ENCODE results near the gene MRPS2. TPM values are rescaled to one million over a fixed set of nuclear protein-coding genes. Genes with fewer than 3 reads are reported as not detected.
A peak's percentile ranks its signal among the peaks of the same experiment; 100 is the strongest.
"Not testable (repeated sequence)": the region's sequence is repeated elsewhere in the genome, so short reads cannot be mapped to it uniquely, and the experiment has no call there.

Gene MRPS2
- 10 to 100 TPM; 26.5 to 47.5 (median 33.1) TPM for total RNA-seq

DNA sequence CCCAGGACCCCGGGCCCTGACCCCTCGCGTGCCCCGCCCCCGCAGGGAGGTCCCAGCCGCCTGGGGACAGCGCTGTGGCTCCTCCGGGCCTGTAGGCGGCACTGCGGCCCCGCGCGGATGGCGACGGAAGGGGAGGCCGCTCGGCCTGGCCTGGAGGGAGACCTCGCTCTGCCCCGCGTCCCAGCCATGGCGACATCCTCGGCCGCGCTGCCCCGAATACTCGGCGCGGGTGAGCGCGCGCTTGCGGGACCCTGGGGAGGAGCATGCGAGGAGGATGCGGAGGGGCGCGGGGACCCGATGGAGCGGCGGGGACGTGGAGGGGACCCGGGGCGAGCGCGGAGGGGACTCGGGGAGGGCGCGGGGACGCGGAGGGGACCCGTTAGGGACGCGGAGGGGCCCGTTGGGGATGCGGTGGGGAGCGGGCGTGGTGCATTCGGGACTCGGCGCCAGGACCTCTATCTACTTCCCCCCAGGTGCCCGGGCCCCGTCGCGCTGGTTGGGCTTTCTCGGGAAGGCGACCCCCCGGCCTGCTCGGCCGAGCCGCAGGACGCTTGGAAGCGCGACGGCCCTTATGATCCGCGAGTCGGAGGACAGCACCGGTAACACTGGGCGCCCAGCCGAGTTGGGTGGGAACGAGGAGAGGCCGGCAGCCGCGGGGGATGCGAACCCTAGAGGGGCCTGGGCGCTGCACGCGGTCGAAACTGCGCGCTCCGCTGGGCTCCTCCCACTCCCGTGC, at the start of gene MRPS2:
MRPS2 (plus strand) TSS at position 158 of the 736 bp plus-strand sequence; CDS start at position 187, 29 bp downstream.
- peak within 1 kb of the TSS; percentile 86 to 92 (median 91) for H3K4me3 ChIP-seq (replicated peaks in 1 of 3)
- H3K27ac ChIP-seq, result peak within 1 kb of the TSS; percentile 50 to 72 (median 54)
- peaks cover 15% of the 10 kb centered on the region in 2 donors for H3K36me3 ChIP-seq
- H3K27me3 ChIP-seq, result no peaks in the 10 kb centered on the region
- no peaks in the 10 kb centered on the region for H3K9me3 ChIP-seq
- intact Hi-C loops (cut with DNase I), result no loop called here
- TF ChIP-seq, protein P1, sequence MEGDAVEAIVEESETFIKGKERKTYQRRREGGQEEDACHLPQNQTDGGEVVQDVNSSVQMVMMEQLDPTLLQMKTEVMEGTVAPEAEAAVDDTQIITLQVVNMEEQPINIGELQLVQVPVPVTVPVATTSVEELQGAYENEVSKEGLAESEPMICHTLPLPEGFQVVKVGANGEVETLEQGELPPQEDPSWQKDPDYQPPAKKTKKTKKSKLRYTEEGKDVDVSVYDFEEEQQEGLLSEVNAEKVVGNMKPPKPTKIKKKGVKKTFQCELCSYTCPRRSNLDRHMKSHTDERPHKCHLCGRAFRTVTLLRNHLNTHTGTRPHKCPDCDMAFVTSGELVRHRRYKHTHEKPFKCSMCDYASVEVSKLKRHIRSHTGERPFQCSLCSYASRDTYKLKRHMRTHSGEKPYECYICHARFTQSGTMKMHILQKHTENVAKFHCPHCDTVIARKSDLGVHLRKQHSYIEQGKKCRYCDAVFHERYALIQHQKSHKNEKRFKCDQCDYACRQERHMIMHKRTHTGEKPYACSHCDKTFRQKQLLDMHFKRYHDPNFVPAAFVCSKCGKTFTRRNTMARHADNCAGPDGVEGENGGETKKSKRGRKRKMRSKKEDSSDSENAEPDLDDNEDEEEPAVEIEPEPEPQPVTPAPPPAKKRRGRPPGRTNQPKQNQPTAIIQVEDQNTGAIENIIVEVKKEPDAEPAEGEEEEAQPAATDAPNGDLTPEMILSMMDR (IDR thresholded peaks at IDR 0.05), result peak; percentile 48 to 97 (median 83)
- TF ChIP-seq POLR2A (IDR thresholded peaks at IDR 0.05), result peak in 1 of 2 donors; percentile 59
- peaks cover 18 to 19% of the 10 kb centered on the region in 2 donors for H3K4me1 ChIP-seq
- 0% methylated on average over 23 of the region's 92 CpGs; no CpG with 5 or more reads in 1 of the 2 donors for WGBS, 2 donors
- peak; percentile 87 to 89 for DNase-seq

DNA sequence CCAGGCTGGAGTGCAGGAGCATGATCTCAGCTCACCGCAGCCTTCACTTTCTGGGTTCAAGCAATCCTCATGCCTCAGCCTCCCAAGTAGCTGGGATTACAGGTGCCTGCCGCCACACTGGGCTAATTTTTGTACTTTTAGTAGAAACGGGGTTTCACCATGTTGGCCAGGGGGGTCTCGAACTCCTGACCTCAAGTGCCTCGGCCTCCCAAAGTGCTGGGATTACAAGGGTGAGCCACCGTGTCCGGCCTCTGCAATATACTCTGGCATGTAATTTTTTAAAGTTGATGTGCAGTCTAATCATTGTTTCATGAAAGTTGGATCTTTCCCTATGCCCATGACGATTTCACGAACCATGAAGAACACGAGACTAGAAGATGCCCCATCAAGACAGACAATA, 49.5 kb upstream of the MRPS2 start:
- no peak for DNase-seq
- no peaks in the 10 kb centered on the region for H3K27me3 ChIP-seq
- H3K36me3 ChIP-seq, result no peaks in the 10 kb centered on the region
- intact Hi-C loops (cut with DNase I), result no loop called here
- TF ChIP-seq, protein P1 (IDR thresholded peaks at IDR 0.05), result no peak
- no peak for TF ChIP-seq POLR2A (IDR thresholded peaks at IDR 0.05)
- H3K4me3 ChIP-seq (replicated peaks in 1 of 3), result no peak overlapping the region
- no peaks in the 10 kb centered on the region for H3K4me1 ChIP-seq
- H3K9me3 ChIP-seq, result no peaks in the 10 kb centered on the region
- WGBS, 2 donors, result 91 to 97% methylated on average over 10 of the region's 10 CpGs
- H3K27ac ChIP-seq, result no peak overlapping the region

DNA sequence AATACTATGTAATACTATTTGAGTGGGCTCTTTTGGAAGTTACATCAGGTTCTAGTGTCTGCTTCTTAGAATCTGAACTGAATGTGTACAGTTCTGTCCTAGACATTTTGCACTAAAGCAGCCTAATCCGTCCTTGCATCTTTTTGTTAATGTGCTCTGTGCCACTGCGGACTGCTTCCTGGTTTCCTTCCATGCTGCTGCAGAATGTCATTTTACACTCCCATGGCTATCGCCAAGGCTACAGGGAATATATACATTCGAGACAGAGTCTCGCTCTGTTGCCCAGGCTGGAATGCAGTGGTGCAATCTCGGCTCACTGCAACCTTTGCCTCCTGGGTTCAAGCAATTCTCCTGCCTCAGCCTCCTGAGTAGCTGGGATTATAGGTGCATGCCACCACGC, 48.6 kb upstream of the MRPS2 start:
- H3K4me1 ChIP-seq; DNase-seq; H3K9me3 ChIP-seq; H3K4me3 ChIP-seq (replicated peaks in 1 of 3); H3K27ac ChIP-seq; H3K36me3 ChIP-seq; H3K27me3 ChIP-seq; intact Hi-C loops (cut with DNase I): not testable (repeated sequence)
- WGBS, 2 donors, result 65 to 72% methylated on average over 7 of the region's 7 CpGs

DNA sequence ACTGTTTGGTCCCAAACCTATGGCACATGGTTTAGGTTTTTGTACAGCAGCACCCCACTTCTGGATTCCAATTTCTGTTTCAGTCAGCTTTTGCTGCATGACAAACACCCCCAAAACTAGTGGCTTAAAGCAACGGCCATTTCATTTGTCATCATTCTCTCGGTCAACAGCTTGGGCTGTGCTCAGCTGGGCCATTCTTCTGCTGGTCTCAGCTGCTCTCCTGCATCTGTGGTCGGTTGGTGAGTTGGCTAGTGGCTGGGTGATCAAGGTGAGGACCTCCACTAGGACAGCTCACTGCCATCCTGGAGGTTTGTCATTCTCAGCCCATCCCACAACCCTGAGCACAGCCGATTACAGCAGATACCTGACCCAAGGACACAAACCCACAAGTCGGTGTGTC, 45.7 kb upstream of the MRPS2 start:
- TF ChIP-seq POLR2A (IDR thresholded peaks at IDR 0.05), result no peak
- TF ChIP-seq, protein P1 (IDR thresholded peaks at IDR 0.05), result no peak
- intact Hi-C loops (cut with DNase I), result no loop called here
- H3K4me3 ChIP-seq (replicated peaks in 1 of 3), result no peak overlapping the region
- H3K9me3 ChIP-seq, result no peaks in the 10 kb centered on the region
- no peaks in the 10 kb centered on the region for H3K27me3 ChIP-seq
- no peaks in the 10 kb centered on the region for H3K4me1 ChIP-seq
- H3K27ac ChIP-seq, result no peak overlapping the region
- H3K36me3 ChIP-seq, result no peaks in the 10 kb centered on the region
- DNase-seq, result no peak
- 89 to 90% methylated on average over 3 to 5 of the region's 5 CpGs for WGBS, 2 donors

DNA sequence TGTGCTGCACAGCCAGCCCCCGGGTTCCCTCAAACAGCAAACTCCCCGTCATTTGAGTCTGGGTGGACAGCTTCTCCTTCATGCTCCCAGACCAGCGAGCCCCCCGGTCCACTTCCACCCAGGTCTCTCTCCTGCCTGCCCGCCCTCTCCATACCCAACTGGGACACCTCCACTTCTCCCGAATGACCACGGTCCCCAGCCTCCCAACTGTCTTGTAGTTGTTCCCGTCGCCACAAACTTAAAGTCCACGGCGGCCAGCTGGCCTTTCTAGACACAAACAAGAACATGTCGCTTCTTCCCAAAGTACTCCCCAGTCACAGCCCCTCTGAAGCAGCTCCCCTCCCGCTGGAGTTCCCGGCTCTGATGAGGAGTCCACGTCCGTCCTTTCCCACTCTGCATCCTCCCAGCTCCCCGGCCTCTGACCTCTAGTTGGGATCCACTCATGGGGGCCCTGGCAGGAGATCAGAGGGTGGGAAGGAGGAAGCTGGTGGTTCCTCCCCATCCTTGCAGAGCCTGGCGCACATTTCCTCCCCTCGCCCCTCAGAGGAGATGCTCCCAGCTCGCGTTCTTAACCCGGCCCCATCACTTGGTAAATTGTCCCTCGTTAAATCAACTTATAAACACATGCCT, 45.0 kb upstream of the MRPS2 start:
- DNase-seq, result no peak
- intact Hi-C loops (cut with DNase I), result no loop called here
- 84 to 85% methylated on average over 23 of the region's 23 CpGs for WGBS, 2 donors
- Histone ChIP-seq H3K27me3 (no peaks in the 10 kb centered on the region), H3K36me3 (no peaks in the 10 kb centered on the region), H3K4me3 (replicated peaks in 1 of 3) (no peak overlapping the region), H3K9me3 (no peaks in the 10 kb centered on the region), H3K4me1 (no peaks in the 10 kb centered on the region), H3K27ac (no peak overlapping the region)
- TF ChIP-seq POLR2A (IDR thresholded peaks at IDR 0.05), result no peak
- TF ChIP-seq, protein P1 (IDR thresholded peaks at IDR 0.05), result no peak
